Activated T-cell treated with anti-CD3 and anti-CD28 coated beads, Interleukin-2, amount 50 U/mL, for 24 hours (primary cell): Measurements from ENCODE around the gene MYO10.

Experiments used
- DNase-seq: peaks from one replicate; pipeline ENCODE4 v3.0.0-alpha.2; 2020
- H3K27ac Mint-ChIP-seq: 2 replicates; pipeline ENCODE4 v1.8.0; 2020; ENCODE audit warnings: mild to moderate bottlenecking, mixed read lengths
- H3K27me3 Mint-ChIP-seq: 2 replicates; pipeline ENCODE4 v1.8.0; 2020; ENCODE audit warnings: mixed read lengths
- H3K36me3 Mint-ChIP-seq: 2 replicates; pipeline ENCODE4 v1.8.0; 2020; ENCODE audit warnings: low read depth, mixed read lengths
- H3K4me1 Mint-ChIP-seq: 2 replicates; pipeline ENCODE4 v1.8.0; 2020; ENCODE audit warnings: low read depth, mixed read lengths
- H3K4me3 Mint-ChIP-seq: 2 replicates; pipeline ENCODE4 v1.8.0; 2020; ENCODE audit warnings: mild to moderate bottlenecking, moderate library complexity, mixed read lengths
- H3K9me3 Mint-ChIP-seq: 2 replicates; pipeline ENCODE4 v1.8.0; 2020; ENCODE audit warnings: mixed read lengths

Gene MYO10

GRCh38 chr5:16932401-16932800 is 3.7 kb downstream of the MYO10 start:
- H3K9me3 Mint-ChIP-seq, result no peaks in the 10 kb centered on the region
- no peaks in the 10 kb centered on the region for H3K36me3 Mint-ChIP-seq
- H3K4me3 Mint-ChIP-seq, result no peak overlapping the region
- DNase-seq, result no peak
- H3K27ac Mint-ChIP-seq, result no peak overlapping the region
- H3K4me1 Mint-ChIP-seq, result peaks cover 26% of the 10 kb centered on the region
- peaks cover 76% of the 10 kb centered on the region for H3K27me3 Mint-ChIP-seq

GRCh38 chr5:16931334-16932110 is 4.6 kb downstream of the MYO10 start:
- H3K9me3 Mint-ChIP-seq, result no peaks in the 10 kb centered on the region
- H3K27ac Mint-ChIP-seq, result no peak overlapping the region
- H3K4me1 Mint-ChIP-seq, result peaks cover 19% of the 10 kb centered on the region
- no peak overlapping the region for H3K4me3 Mint-ChIP-seq
- DNase-seq, result no peak
- H3K27me3 Mint-ChIP-seq, result peaks cover 67% of the 10 kb centered on the region
- no peaks in the 10 kb centered on the region for H3K36me3 Mint-ChIP-seq

GRCh38 chr5:16930496-16930895 is 5.6 kb downstream of the MYO10 start:
- Mint-ChIP-seq H3K9me3 (no peaks in the 10 kb centered on the region), H3K4me1 (peaks cover 12% of the 10 kb centered on the region), H3K27me3 (peaks cover 61% of the 10 kb centered on the region), H3K36me3 (no peaks in the 10 kb centered on the region), H3K4me3 (no peak overlapping the region), H3K27ac (no peak overlapping the region)
- no peak for DNase-seq

- no peak overlapping the region for H3K27ac Mint-ChIP-seq
- H3K27me3 Mint-ChIP-seq, result peaks cover 55% of the 10 kb centered on the region
- no peaks in the 10 kb centered on the region for H3K9me3 Mint-ChIP-seq
- no peak for DNase-seq
- peaks cover 8% of the 10 kb centered on the region for H3K4me1 Mint-ChIP-seq
- H3K4me3 Mint-ChIP-seq, result no peak overlapping the region
- no peaks in the 10 kb centered on the region for H3K36me3 Mint-ChIP-seq
Observed at GRCh38 chr5:16929831-16930230, 6.3 kb downstream of the MYO10 start.

- Mint-ChIP-seq H3K4me3 (no peak overlapping the region), H3K9me3 (no peaks in the 10 kb centered on the region), H3K36me3 (no peaks in the 10 kb centered on the region), H3K27me3 (peaks cover 51% of the 10 kb centered on the region), H3K4me1 (peaks cover 4% of the 10 kb centered on the region), H3K27ac (no peak overlapping the region)
- DNase-seq, result no peak
Observed at GRCh38 chr5:16929347-16929746, 6.7 kb downstream of the MYO10 start.

- H3K36me3 Mint-ChIP-seq, result no peaks in the 10 kb centered on the region
Observed at GRCh38 chr5:16927613-16928012, 8.5 kb downstream of the MYO10 start.

GRCh38 chr5:16926417-16926816 is 9.7 kb downstream of the MYO10 start:
- Mint-ChIP-seq H3K27ac (no peak overlapping the region), H3K36me3 (no peaks in the 10 kb centered on the region), H3K9me3 (no peaks in the 10 kb centered on the region), H3K4me3 (no peak overlapping the region), H3K4me1 (no peaks in the 10 kb centered on the region), H3K27me3 (peaks cover 22% of the 10 kb centered on the region)
- DNase-seq, result no peak

More at GRCh38 chr5:16927613-16928012, 8.5 kb downstream of the MYO10 start:
- Mint-ChIP-seq H3K27me3 (peaks cover 33% of the 10 kb centered on the region), H3K4me1 (no peaks in the 10 kb centered on the region), H3K9me3 (no peaks in the 10 kb centered on the region), H3K27ac (no peak overlapping the region), H3K4me3 (no peak overlapping the region)
- no peak for DNase-seq

- Mint-ChIP-seq H3K4me3 (no peak overlapping the region), H3K27me3 (peaks cover 8% of the 10 kb centered on the region), H3K4me1 (no peaks in the 10 kb centered on the region), H3K27ac (no peak overlapping the region), H3K9me3 (no peaks in the 10 kb centered on the region), H3K36me3 (no peaks in the 10 kb centered on the region)
- no peak for DNase-seq
Observed at GRCh38 chr5:16924206-16924605, 11.9 kb downstream of the MYO10 start.

- Mint-ChIP-seq H3K4me3 (no peak overlapping the region), H3K9me3 (no peaks in the 10 kb centered on the region), H3K4me1 (no peaks in the 10 kb centered on the region), H3K27me3 (peaks cover 2% of the 10 kb centered on the region), H3K36me3 (no peaks in the 10 kb centered on the region), H3K27ac (no peak overlapping the region)
- no peak for DNase-seq
Observed at GRCh38 chr5:16922430-16922829, 13.7 kb downstream of the MYO10 start.

GRCh38 chr5:16921211-16921610 is 14.9 kb downstream of the MYO10 start:
- Mint-ChIP-seq H3K27me3 (peaks cover 2% of the 10 kb centered on the region), H3K27ac (no peak overlapping the region), H3K9me3 (no peaks in the 10 kb centered on the region), H3K4me1 (no peaks in the 10 kb centered on the region), H3K4me3 (no peak overlapping the region), H3K36me3 (no peaks in the 10 kb centered on the region)
- no peak for DNase-seq

- Mint-ChIP-seq H3K9me3 (no peaks in the 10 kb centered on the region), H3K27me3 (peaks cover 2% of the 10 kb centered on the region), H3K4me3 (no peak overlapping the region), H3K27ac (no peak overlapping the region), H3K36me3 (no peaks in the 10 kb centered on the region), H3K4me1 (no peaks in the 10 kb centered on the region)
- no peak for DNase-seq
Observed at GRCh38 chr5:16920109-16920816, 15.8 kb downstream of the MYO10 start.

- no peak for DNase-seq
- H3K4me1 Mint-ChIP-seq, result no peaks in the 10 kb centered on the region
- no peak overlapping the region for H3K4me3 Mint-ChIP-seq
- H3K9me3 Mint-ChIP-seq, result no peaks in the 10 kb centered on the region
- H3K27me3 Mint-ChIP-seq, result peaks cover 2% of the 10 kb centered on the region
- H3K36me3 Mint-ChIP-seq, result no peaks in the 10 kb centered on the region
- H3K27ac Mint-ChIP-seq, result no peak overlapping the region
Observed at GRCh38 chr5:16918891-16919671, 17.0 kb downstream of the MYO10 start.

GRCh38 chr5:16918156-16918555 is 17.9 kb downstream of the MYO10 start:
- H3K4me1 Mint-ChIP-seq, result no peaks in the 10 kb centered on the region
- no peak for DNase-seq
- no peaks in the 10 kb centered on the region for H3K36me3 Mint-ChIP-seq
- no peak overlapping the region for H3K4me3 Mint-ChIP-seq
- H3K27me3 Mint-ChIP-seq, result peaks cover 2% of the 10 kb centered on the region
- no peak overlapping the region for H3K27ac Mint-ChIP-seq
- no peaks in the 10 kb centered on the region for H3K9me3 Mint-ChIP-seq

GRCh38 chr5:16916262-16916878 is 19.7 kb downstream of the MYO10 start:
- Mint-ChIP-seq H3K4me3 (no peak overlapping the region), H3K9me3 (no peaks in the 10 kb centered on the region), H3K27me3 (peaks cover 2% of the 10 kb centered on the region), H3K4me1 (no peaks in the 10 kb centered on the region), H3K36me3 (no peaks in the 10 kb centered on the region), H3K27ac (no peak overlapping the region)
- no peak for DNase-seq
